Stimulated activated CD8-positive, alpha-beta memory T cell treated with anti-CD3 and anti-CD28 coated beads, Interleukin-4, amount 100 ng/mL, for 48 hours (primary cell): ENCODE measurements around the gene TMEM203.
A peak's percentile ranks its signal among the peaks of the same experiment; 100 is the strongest.

Experiments used
- DNase-seq: peaks from one replicate; pipeline ENCODE4 v3.0.0-alpha.2; 2020

TMEM203 gene

GRCh38 chr9:137228968-137229896 is 23.8 kb upstream of the TMEM203 start:
- DNase-seq = no peak

GRCh38 chr9:137228506-137228967 is 23.1 kb upstream of the TMEM203 start:
- DNase-seq = no peak

- no peak for DNase-seq
Measured at GRCh38 chr9:137227853-137228505, 22.5 kb upstream of the TMEM203 start.

- peak; percentile 91 for DNase-seq
Measured at GRCh38 chr9:137227054-137227852, 21.8 kb upstream of the TMEM203 start, which contains the start of gene RNF224. Gene RNF224, plus strand, starts transcription at chr9:137227502. Its CDS starts 834 bp downstream, at chr9:137228336.

DNA sequence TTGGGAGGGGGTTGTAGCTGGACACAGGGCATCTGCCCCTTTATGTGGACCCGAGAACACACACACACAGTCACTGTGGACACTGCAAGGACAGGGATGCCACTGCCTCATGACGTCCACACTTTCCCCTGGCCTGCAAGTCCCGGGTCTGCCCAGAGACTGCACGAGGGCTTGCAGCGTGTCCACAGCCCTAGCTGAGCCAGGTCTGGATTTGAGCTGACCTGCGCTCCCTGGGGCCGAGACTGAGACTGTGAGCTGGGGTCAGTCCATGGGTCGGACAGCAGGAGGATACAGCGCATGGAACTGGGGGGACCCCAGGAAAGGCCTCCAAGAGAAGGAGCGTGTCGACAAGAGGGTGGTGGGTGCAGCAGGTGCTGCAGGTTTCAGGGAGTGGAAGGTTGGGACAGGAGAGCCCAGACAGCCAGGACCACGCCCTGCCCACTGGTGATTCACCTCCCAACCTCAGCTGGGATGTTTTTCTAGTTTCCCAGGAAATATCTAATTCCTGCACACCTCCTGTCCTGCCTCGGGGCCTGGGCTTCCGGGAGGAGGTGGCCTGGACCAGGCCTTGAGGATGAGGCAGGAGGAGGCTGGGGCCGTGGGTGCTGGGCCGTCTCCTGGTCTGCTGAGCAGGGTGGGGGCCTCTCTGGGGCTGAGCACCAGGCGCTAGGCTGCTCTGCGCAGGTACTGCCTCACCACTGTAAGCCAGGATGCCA is 21.0 kb upstream of the TMEM203 start:
- no peak for DNase-seq

GRCh38 chr9:137225699-137226331 is 20.4 kb upstream of the TMEM203 start:
- no peak for DNase-seq

GRCh38 chr9:137224830-137225694 is 19.6 kb upstream of the TMEM203 start, which contains the start of gene CYSRT1:
Gene CYSRT1, plus strand, starts transcription at chr9:137225174. Its CDS starts 448 bp downstream, at chr9:137225622.
- DNase-seq = no peak

DNA sequence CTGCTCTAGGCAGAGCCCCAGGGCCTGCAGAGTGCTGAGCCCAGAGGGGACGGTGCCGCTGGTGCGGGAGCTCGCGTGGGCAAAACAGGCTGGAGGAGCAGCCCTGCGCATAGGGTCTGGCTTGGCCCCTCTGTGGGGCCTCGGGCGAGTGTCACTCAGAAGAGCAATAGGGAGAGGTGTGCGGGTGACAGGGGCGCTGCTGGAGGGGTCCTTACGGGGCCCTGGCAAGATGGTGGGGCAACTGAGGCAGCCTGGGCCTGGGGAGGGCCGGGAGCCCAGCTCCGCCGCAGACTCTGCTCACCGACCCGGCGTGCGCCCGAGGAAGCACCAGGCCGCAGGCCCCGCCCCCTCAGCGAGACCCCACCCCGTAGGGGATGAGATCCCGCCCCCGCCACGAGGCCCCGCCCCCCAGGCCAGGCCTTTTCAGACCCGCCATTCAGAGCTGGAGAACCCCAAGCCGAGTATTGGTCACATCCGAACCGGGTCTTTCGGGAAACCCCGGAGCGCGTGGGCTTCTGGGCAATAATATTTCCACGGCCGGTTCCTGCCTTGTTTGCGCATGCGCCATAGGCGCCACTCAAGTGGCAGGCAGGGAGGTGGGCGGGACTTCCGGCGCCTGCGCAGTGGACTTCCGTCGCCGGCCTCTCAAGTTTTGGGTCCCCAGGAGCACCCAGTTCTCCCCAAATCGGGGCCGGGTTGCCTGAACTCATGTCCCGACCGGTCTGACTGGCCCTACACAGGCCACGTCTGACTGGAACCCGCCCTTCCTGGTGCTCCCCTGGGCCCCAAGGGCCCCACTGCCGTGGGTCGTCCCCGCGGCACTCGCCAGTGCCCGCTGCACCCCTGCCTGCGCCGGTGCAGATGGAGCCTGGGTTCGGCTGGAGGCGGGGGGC is 17.9 kb upstream of the TMEM203 start:
- peak; percentile 99 for DNase-seq

- DNase-seq = no peak
Measured at GRCh38 chr9:137222190-137223077, 17.0 kb upstream of the TMEM203 start, which contains the start of gene RNF208. Gene RNF208, minus strand, starts transcription at chr9:137222240. Its CDS starts 1,028 bp downstream, at chr9:137221212.

- no peak for DNase-seq
Measured at GRCh38 chr9:137221506-137222111, 16.2 kb upstream of the TMEM203 start.

- DNase-seq = no peak
Measured at GRCh38 chr9:137221095-137221505, 15.7 kb upstream of the TMEM203 start.

- DNase-seq = no peak
Measured at GRCh38 chr9:137220317-137221094, 15.1 kb upstream of the TMEM203 start.

DNA sequence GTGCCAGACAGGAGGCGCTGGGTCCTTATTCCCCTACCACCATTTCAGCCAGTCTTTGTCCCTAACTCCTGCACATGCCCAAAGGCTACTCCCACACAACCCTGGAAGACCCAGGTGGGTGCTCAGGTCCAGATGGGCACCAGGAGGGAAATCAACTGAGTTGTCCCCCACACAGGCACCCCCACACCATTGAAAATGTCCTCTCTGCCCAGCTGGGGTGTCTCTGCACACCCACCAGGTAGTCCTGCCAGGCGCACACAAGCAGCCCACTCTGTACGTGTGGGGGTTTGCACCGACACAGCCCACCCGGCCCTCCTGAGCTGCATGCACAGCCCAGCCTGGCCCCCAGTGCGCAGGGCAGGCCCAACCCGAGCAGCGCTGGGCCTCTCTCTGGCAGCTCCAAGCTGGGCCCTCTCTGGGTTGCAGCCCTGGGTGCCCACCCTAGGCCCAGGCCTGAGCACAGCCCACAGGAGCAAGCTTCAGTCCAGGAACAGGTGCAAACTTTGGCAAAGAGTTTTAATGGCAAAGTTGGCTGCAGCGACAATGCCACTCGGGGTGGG is 14.4 kb upstream of the TMEM203 start:
- DNase-seq = no peak

DNA sequence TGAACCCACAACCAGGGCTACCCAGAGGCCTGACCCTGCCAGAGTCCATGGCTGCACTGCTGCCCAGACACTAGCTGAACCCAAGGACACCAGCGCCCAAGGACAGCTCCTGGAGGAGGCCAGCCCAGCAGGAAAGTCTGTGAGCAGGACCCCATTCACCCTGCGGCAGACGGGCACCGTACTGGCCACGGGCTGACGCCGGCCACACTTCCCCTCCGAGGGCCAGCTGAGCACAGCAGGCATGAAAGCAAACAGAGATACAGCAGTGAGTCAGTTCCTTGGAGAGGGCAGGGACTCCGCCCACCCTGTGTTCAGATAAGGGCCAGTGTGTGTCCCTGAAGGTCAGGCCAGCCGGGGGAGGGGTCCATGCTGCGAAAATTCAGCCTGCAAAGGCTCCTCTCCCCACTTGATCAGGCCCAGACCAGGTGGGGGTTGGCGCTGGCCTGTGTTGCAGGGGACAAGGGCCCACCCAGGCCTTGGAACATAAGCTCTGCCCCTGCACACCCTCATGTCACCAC is 13.4 kb upstream of the TMEM203 start:
- no peak for DNase-seq

DNA sequence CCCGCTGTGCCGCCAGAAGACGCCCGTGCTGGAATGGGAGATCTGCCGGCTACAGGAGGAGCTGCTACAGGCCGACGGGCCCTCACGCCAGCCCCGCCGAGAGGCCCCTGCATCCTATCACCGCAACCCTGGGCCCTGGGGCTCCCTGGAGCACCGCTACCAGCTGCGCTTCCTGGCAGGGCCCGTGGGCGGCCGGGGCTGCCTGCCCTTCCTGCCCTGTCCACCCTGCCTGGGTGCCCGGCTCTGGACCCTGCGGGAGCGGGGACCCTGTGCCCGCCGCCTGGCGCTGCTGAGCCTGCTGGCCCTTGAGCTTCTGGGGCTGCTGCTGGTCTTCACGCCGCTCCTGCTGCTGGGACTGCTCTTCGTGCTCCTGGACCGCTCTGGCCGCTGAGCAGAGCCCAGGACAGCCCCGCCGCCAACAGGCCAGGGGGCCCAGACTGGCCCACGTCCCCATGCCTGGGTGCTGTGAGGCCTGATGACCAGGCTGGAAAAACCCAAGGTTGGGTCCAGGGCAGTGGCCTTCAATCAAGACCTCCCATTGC is 12.8 kb upstream of the TMEM203 start:
- DNase-seq = no peak
